Posterior vena cava (tissue), 2 donors: ENCODE results near the gene NCBP2. TPM values are rescaled to one million over a fixed set of nuclear protein-coding genes. Genes with fewer than 3 reads are reported as not detected.

Experiments used
- DNase-seq: peaks from one replicate; pipeline ENCODE4 v3.0.0-alpha.2; 2020; ENCODE audit warnings: low spot score
- intact Hi-C, 2 donors: fragments of 100-400 bp; cut with DNase I; formaldehyde crosslinking; loops; one replicate each; pipeline versions ENCODE4 v1.14.1 to v1.14.2; 2022 to 2023
- total RNA-seq, 2 donors: library from RNA; stranded (reverse); fragmentation: NEBNext Ultra II Directional; extraction: Animal tissue kit (Norgen Biotek cat#: 25700); gene quantifications; one replicate each; pipeline ENCODE4 v1.2.1, GENCODE V29; 2021
- donor health status: DM: yes; HTN: yes; CAD: no.
- donor health status: DM: yes; HTN: yes; CAD: no.

The NCBP2 gene
- total RNA-seq, 2 donors from 2014 or later = 42.8 to 44.6 TPM

- DNase-seq = peak; percentile 88
- intact Hi-C loops = no loop called here
These were observed 27.6 kb upstream of the NCBP2 start for GRCh38 chr3:196969660-196970546.

DNA sequence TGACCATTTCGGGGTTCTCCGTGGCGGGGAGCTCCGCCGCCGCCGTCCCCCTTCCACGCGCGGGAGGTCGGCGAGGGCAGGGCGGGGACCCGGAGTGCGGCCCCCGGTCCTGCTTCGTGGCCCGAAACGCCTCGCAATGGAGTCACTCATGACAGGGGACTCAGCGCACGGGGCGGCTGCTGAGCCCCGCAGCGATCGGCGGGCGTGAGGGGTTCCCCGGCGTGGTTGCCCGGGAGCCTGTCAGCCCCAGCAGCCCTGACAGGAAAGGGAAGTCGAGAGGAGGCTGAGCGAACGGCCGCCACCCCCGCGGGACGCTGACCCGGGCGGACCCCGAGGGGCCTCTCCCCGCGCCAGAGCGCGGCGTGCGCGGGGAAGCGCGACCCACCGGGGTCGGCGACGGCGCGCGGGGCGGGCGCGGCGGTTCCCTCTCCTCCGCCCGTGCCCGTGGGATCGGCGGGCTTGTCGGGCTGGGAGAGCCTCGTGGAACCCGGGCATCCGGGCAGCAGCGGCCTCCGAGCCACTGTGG is 26.9 kb upstream of the NCBP2 start:
- DNase-seq = no peak
- intact Hi-C loops = no loop called here

DNA sequence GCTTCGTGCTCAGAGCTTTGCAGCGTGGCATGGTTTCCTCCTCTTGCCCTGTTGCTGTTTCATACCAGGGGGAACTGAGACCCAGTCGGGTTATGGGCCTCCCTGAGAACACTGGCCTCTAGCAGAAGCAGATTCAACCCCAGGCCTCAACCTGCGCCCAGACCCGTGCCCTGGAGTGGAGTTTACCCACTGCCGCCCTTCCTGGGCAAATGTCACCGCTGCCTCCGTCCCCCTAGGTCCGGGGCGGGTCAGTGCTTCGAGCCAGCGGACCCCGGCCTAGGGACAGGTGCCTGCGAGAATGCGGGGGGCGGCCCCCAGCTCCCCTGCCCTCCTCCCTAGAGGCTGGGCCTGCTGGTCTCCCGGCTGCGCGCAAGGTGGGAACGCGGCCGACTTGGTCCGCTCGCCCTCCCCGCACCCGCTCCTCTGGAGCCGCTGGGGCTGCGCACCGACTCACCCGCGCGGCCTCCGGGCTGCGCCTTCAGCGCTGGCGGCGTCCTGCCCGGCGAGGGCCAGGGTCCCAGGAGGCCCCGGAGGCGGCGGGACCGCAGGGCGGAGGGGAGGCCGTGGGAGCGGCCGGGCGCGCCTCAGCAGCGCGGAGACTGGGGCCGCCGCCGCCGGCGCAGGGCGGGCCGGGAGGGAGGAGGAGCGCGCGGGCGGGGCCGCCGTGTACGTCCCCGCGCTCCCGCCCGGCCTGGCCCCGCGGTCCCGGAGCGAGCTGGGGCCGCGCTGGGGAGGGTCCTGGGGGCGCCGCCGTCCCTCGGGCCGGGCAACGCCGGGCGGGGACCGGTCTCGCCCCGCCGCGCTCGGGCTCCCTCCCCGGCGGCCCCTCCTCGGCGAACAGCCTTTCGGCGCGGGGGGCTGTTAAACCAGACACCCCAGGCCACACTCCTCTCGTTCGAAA is 26.2 kb upstream of the NCBP2 start, which contains the start of gene PIGZ:
Gene PIGZ (minus strand): TSS at position 601 of the 901 bp plus-strand sequence. CDS start 16,802 bp downstream, outside the sequence.
- intact Hi-C loops = no loop called here
- no peak for DNase-seq

DNA sequence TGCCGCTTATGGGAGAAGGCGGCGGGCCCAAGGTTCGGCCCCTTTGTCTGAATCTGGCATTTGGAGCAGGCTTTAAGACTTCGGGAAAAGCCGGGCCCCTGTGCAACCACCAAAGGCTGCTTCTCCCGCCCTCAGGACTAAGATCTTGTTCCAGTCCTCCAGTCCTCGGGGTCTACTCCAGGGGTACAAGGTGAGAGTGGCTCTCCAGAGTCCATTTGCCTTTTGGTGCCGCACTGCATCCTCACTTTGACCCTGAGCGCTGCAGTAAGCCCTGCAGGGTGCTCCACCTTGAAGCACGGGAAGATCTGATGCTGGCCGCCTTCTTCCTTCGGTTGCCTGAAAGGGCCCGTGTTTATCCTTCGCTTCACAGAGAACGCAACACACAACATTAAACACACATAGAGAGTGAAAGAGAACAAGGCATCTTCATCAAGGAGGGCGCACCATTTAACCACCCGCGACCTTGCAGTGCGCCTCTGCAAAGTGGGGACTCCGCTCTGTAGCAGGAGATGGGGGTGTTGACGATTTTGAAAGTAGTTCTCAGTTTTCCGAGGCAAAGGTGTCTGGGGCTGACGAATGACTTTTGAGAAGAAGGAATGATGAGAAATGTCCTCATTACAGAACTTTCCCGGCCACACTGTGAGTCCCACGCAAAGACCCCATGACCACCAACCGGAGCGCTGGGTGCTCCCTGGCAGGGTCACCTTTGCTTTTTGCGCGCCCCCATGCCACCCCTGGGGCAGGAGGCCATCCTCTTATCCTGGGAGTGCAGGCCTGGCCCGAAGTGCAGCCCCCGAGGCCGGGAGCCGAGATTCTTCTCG is 25.3 kb upstream of the NCBP2 start:
- DNase-seq = no peak
- intact Hi-C loops = no loop called here

- intact Hi-C loops = no loop called here
- no peak for DNase-seq
These were observed 24.4 kb upstream of the NCBP2 start for GRCh38 chr3:196966526-196967401.

GRCh38 chr3:196965804-196966173 is 23.5 kb upstream of the NCBP2 start:
- DNase-seq = no peak

GRCh38 chr3:196965112-196965803 is 22.9 kb upstream of the NCBP2 start:
- no peak for DNase-seq
- intact Hi-C loops = no loop called here

More at GRCh38 chr3:196965804-196966173, 23.5 kb upstream of the NCBP2 start:
- intact Hi-C loops = no loop called here

DNA sequence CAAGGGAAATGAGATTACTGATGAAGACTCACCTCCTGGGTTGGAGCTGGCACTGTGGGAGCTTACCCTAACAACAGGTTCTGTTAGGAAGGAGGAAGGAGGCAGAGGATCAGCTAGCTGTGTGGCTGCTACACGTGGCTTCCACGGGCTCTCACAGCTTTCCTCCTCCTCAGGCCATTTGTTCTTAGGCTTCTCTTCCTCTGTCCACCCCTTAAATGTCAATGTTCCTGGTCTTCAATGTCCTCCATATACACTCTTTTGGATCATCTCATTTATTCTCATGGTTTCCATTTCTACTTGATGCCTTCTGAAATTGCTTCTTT is 21.3 kb upstream of the NCBP2 start:
- intact Hi-C loops = no loop called here
- no peak for DNase-seq

GRCh38 chr3:196962930-196963630 is 20.8 kb upstream of the NCBP2 start:
- intact Hi-C loops = no loop called here
- DNase-seq = no peak

DNA sequence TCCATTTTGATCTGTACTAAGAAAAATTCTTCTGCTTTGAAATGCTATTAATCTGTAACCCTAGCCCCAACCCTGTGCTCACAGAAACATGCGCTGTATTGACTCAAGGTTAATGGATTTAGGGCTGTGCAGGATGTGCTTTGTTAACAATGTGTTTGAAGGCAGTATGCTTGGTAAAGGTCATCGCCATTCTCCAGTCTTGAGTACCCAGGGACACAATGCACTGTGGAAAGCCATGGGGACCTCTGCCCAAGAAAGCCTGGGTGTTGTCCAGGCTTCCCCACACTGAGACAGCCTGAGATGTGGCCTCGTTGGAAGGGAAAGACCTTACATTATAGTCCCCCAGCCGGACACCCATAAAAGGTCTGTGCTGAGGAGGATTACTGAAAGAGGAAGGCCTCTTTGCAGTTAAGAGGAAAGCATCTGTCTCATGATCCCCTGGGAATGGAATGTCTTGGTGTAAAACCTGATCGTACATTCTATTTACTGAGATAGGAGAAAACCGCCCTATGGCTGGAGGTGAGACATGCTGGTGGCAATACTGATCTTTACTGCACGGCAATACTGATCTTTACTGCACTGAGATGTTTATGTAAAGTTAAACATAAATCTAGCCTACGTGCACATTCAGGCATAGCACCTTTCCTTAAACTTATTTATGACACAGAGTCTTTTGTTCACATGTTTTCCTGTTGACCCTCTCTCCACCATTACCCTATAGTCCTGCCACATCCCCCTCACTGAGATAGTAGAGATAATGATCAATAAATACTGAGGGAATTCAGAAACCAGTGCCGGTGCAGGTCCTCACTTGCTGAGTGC is 20.0 kb upstream of the NCBP2 start:
- DNase-seq = no peak
- intact Hi-C loops = no loop called here

- no peak for DNase-seq
- intact Hi-C loops = no loop called here
These were observed 12.5 kb upstream of the NCBP2 start for GRCh38 chr3:196954832-196955231.

- no peak for DNase-seq
- intact Hi-C loops = no loop called here
These were observed 9.0 kb upstream of the NCBP2 start for GRCh38 chr3:196951371-196951770.

DNA sequence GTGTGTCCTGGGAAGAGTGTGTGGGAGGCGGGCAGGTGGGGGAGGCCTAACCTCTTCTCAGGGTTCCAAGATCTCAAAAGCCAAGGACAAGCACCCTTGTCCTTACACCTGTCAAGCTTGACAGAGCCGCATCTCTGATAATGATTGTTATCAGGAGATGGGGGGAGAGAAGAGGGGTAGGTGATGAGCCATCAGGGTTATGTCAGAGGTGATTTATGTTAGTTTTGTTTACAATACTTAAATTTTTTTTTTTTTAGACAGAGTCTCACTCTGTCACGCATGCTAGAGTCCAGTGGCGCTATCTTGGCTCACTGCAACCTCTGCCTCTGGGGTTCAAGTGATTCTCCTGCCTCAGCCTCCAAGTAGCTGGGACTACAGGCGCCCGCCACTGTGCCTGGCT is 7.4 kb upstream of the NCBP2 start:
- no peak for DNase-seq
- intact Hi-C loops = no loop called here

DNA sequence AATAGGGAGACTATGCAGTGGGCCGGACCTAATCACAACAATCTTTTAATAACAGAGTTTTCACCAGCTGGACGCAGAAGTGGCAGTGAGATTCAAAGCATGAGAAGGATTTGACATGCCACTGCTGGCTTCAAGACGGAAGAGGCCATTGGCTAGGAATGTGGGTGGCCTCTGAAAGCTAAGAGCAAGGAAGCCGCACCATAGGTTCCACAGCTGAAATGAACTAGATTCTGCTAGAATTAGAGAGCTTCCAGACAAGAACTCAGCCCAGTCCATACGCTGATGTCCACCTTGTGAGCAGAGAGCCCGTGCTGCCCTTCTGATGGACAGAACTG is 6.9 kb upstream of the NCBP2 start:
- intact Hi-C loops = no loop called here
- no peak for DNase-seq

DNA sequence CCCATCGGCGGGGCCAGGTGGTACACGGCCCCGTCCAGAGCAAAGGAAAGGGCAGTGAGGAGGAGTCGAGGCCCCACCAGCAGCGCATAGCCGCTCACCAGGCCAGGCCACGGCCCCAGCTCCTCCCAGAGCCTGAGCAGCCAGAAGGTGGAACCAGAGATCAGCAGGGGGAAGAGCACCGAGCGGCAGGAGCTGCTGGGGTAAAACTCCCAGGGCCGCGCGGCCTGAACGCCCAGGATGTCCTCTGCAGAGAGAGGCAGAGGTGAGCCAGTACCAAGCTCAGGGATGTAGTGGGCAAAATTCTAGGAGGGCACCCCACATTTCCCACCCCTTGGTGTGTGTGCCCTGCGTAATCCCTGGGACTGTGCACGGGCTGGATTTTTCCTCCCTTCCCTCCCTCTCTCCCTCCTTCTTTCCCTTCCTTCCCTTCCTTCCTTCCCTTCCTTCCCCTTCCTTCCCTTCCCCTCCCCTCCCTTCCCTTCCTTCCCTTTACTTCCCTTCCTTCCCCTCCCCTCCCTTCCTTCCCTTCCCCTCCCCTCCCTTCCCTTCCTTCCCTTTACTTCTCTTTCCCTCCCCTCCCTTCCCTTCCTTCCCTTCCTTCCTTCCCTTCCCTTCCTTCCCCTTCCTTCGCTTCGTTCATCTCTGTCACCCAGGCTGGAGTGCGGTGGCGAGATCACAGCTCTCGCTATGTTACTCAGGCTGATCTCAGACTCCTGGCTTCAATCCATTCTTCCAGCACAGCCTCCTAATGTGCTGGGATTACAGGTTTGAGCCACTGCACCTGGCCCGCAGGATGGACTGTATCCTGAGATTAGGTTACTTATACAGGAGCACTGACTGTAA is 6.3 kb upstream of the NCBP2 start:
- intact Hi-C loops = no loop called here
- no peak for DNase-seq
